22Rv1 (cell line): Measurements from ENCODE around the gene BTBD19.
A peak's percentile ranks its signal among the peaks of the same experiment; 100 is the strongest.

Experiments
- H3K27ac ChIP-seq: fragments of 450-650 bp; 2 replicates; pipeline ENCODE4 v1.5.1; 2017
- CTCF ChIP-seq: fragments of 450-650 bp; IDR thresholded peaks from 2 replicates; pipeline ENCODE4 v1.5.1; 2017; ENCODE audit warnings: mild to moderate bottlenecking
- ZFX ChIP-seq: fragments of 450-650 bp; IDR thresholded peaks from 2 replicates; pipeline ENCODE4 v1.6.1; 2017; ENCODE audit warnings: antibody characterized with exemption, borderline replicate concordance

BTBD19 gene

GRCh38 chr1:44777547-44777946 is 30.8 kb upstream of the BTBD19 start:
- TF ChIP-seq ZFX (no peak), CTCF (no peak)
- peak overlapping the region; percentile 92 for H3K27ac ChIP-seq

- peak overlapping the region; percentile 92 for H3K27ac ChIP-seq
- TF ChIP-seq ZFX (no peak), CTCF (no peak)
These were observed 30.2 kb upstream of the BTBD19 start for GRCh38 chr1:44777969-44778635.

GRCh38 chr1:44778705-44779576 is 29.4 kb upstream of the BTBD19 start:
- H3K27ac ChIP-seq: peak overlapping the region; percentile 92
- no peak for TF ChIP-seq CTCF
- no peak for TF ChIP-seq ZFX

GRCh38 chr1:44780583-44781121 is 27.7 kb upstream of the BTBD19 start:
- peak overlapping the region; percentile 8; the same call in 1 of the 2 replicates for H3K27ac ChIP-seq
- TF ChIP-seq ZFX (no peak), CTCF (no peak)

- no peak overlapping the region for H3K27ac ChIP-seq
These were observed 24.6 kb upstream of the BTBD19 start for GRCh38 chr1:44783697-44784093.

More at GRCh38 chr1:44783697-44784093, 24.6 kb upstream of the BTBD19 start:
- TF ChIP-seq CTCF: no peak
- TF ChIP-seq ZFX: no peak
